Left kidney (tissue), 2 donors: ENCODE measurements around the gene MSI1. TPM values are rescaled to one million over a fixed set of nuclear protein-coding genes. Genes with fewer than 3 reads are reported as not detected.

ENCODE experiments used
- DNase-seq: peaks from one replicate; pipeline ENCODE4 v3.0.0-alpha.2; 2013
- polyA plus RNA-seq: library from polyadenylated mRNA; unstranded; fragments of 120-200 nt; gene quantifications from one replicate; pipeline ENCODE4 v1.2.1, GENCODE V29; 2013; ENCODE audit not compliant: insufficient read length

The MSI1 gene
- polyA plus RNA-seq, 1 donor = 26.5 TPM

DNA sequence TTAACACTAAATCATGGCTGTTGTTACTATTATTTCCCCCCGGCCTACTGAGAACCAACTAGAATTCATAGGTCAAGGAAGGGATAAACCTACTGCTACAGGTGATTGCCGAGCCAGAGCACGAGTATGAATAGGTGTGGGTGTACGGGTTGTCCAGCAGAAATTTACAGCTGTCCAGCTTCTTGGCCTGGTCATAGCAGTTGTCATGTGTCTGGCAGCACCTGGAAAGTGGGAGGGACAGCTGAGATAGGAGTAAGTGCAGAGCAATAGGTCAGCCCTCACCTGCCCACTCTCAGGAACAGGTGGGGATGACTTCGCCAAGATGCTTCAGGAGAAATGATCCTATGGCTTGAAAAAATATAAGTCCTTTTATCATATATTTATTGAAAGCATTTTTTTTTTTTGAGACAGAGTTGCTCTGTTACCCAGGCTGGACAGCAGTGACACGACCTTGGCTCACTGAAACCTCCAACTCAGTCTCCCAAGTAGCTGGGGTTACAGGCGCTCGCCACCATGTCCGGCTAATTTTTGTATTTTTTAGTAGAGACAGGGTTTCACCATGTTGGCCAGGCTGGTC lies 44.0 kb downstream of the MSI1 start:
- DNase-seq = no peak

GRCh38 chr12:120323772-120324171 lies 45.2 kb downstream of the MSI1 start:
- no peak for DNase-seq

DNA sequence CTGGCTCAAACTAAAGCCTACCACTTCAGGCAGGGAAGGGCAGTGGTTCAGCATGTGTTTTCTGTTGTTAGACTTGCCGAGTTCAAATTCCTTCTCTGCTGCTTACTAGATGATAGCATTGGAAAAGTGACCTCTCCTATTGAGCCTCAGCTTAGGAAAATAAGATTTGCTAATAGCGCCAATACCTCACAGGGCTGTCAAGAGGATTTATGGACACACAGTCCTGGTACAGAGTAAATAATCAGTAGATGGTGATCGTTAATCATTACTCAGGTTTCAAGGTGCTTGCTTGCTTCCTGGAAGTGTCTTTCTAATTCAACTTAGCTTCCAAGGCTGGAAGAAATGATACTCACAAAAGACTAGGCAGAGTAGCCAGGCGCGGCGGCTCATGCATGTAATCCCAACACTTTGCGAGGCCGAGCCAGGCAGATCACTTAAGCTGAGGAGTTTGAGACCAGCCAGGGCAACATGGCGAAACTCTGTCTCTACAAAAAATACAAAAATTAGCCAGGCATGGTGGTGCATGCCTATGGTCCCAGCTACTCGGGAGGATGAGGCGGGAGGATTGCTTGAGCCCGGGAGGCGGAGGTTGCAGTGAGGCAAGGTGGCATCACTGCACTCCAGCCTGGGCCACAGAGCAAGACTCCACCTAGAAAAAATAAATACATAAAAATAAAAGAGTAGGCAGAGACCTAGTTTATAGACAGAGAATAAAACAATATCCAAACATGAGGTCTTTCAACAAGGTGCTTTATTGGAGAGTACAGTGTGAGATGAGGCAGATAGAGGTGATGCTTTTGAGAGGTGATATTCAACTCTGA lies 47.4 kb downstream of the MSI1 start:
- peak; percentile 46 for DNase-seq

DNA sequence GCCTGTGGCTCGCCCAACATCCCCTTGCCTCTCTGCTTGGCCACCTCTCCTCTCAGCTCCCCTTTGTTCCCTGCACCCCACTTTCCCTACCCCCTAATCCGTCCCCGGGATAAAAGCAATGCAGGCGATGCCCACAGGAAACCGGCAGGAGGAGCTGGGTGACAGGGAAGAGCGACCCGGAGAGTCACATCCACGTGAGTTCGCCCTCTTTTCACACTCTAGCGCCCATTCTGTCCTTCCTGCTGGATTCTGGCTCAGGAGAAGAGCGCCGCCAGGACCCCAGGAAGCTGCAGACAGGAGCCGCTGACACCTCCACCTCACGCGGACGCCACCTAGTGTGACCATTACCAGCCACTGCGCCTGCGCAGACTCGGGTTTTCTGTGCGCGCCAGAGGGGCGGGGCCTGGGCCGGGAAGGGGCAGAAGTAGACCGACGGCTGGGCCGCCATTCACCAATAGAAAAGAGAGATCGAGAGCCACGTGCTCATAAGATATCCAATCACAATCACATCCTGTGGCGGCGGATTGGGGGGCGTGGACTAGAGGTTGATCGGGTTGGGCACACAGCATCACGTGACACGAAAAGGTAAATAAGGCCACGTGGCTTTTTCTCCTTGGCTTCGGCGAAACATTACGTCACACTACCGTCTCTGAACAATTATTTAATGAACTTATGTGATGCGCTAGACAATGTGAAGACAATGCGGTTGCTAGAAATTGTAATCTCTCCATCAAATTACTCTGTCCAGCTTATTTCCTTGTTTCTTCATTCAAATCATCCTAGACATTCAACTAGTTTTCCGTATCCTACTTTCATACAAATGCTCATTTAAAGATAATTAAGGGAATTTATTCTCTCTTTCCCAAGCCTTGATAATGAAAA lies 51.5 kb downstream of the MSI1 start:
- peak; percentile 99 for DNase-seq

GRCh38 chr12:120316798-120317223 lies 52.2 kb downstream of the MSI1 start:
- DNase-seq = no peak

- no peak for DNase-seq
Observed at GRCh38 chr12:120314220-120314619, 54.7 kb downstream of the MSI1 start.

- peak; percentile 97 for DNase-seq
Observed at GRCh38 chr12:120301962-120302815, 66.8 kb downstream of the MSI1 start, which contains the start of gene SIRT4. Gene SIRT4, plus strand, starts transcription at chr12:120302321. Its CDS starts 1,241 bp downstream, at chr12:120303562.

DNA sequence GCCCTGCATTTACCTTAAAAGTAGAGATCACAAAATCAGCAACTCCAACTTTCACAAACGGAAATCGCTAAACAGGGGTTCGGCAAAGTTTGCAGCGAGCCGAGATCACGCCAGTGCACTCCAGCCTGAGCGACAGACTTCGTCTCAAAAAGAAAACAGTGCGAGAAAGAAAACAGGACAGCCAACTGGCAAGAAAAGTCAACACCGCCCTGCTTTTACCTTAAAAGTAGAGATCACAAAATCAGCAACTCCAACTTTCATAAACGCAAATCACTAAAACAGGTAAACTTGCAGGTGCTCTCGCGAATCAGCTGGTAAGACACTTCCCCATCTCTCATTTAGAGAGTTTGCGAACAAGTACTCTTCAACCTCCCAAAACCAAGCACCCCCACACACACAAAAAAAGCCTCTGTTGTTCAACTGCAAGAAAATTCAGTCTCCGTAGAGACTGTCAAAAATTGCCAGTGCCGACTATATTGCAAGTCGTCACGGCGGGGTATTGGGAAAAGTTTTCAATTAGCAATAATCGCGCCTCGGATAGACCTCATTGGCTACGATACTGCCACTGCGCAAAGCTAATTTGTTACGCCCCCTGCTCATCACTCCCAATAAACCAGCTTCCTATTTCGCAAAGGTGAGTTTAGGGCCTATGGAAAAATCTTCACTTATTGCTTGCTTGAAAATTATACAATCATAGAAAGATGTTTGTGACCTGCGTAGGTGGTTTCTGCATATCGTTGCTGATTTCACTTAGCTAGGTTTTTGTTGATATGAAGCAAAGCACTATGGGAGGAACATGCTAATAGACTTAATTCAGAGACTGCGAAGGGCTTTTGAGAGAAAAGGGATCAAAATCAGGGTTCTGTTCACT lies 76.1 kb downstream of the MSI1 start, which contains the start of gene RNU4-1:
Gene RNU4-1, minus strand, starts transcription at position 577 of the 871 bp plus-strand sequence.
- DNase-seq = peak; percentile 82

DNA sequence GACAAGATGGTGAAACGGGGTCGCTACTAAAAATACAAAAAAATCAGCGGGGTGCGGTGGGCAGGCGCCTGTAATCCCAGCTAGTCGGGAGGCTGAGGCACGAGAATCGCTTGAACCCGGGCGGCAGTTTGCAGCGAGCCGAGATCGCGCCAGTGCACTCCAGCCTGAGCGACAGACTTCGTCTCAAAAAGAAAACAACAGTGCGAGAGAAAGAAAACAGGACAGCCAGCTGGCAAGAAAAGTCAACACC lies 76.6 kb downstream of the MSI1 start:
- no peak for DNase-seq

Other genes starting within 250 kb of the MSI1 start
- gene GCN1, start 174.4 kb downstream of the MSI1 start, polyA plus RNA-seq = 62.9 TPM
- 2,498 TPM for gene RPLP0, start 168.1 kb downstream of the MSI1 start, polyA plus RNA-seq
- 59.8 TPM for gene PXN, start 103.4 kb downstream of the MSI1 start, polyA plus RNA-seq
- not detected for gene RNU4-2, start 77.3 kb downstream of the MSI1 start, polyA plus RNA-seq
- not detected for gene RNU4-1, start 75.9 kb downstream of the MSI1 start, polyA plus RNA-seq
- gene SIRT4, start 66.8 kb downstream of the MSI1 start, polyA plus RNA-seq = 3.3 TPM
- gene PLA2G1B, start 41.4 kb downstream of the MSI1 start, polyA plus RNA-seq = 0.27 TPM
- 260 TPM for gene COX6A1, start 68.9 kb upstream of the MSI1 start, polyA plus RNA-seq
- 39.1 TPM for gene TRIAP1, start 77.2 kb upstream of the MSI1 start, polyA plus RNA-seq
- gene GATC, start 77.3 kb upstream of the MSI1 start, polyA plus RNA-seq = 36.2 TPM
- 222 TPM for gene SRSF9, start 100.6 kb upstream of the MSI1 start, polyA plus RNA-seq
- gene DYNLL1, start 126.9 kb upstream of the MSI1 start, polyA plus RNA-seq = 446 TPM
- 65.0 TPM for gene COQ5, start 160.0 kb upstream of the MSI1 start, polyA plus RNA-seq
- 284 TPM for gene RNF10, start 165.2 kb upstream of the MSI1 start, polyA plus RNA-seq
- gene POP5, start 212.2 kb upstream of the MSI1 start, polyA plus RNA-seq = 65.0 TPM